Jurkat, Clone E6-1 (cell line): ENCODE results near the gene CREBL2.
A peak's percentile ranks its signal among the peaks of the same experiment; 100 is the strongest.

Experiments used
- DNase-seq: peaks from one replicate; pipeline ENCODE4 v3.0.0-alpha.2; 2011; ENCODE audit warnings: low read depth, low spot score
- H3K4me3 ChIP-seq: 2 replicates; pipeline ENCODE4 v1.5.1; 2011; ENCODE audit warnings: mild to moderate bottlenecking, low read length, control low read depth, moderate library complexity

Gene CREBL2

DNA sequence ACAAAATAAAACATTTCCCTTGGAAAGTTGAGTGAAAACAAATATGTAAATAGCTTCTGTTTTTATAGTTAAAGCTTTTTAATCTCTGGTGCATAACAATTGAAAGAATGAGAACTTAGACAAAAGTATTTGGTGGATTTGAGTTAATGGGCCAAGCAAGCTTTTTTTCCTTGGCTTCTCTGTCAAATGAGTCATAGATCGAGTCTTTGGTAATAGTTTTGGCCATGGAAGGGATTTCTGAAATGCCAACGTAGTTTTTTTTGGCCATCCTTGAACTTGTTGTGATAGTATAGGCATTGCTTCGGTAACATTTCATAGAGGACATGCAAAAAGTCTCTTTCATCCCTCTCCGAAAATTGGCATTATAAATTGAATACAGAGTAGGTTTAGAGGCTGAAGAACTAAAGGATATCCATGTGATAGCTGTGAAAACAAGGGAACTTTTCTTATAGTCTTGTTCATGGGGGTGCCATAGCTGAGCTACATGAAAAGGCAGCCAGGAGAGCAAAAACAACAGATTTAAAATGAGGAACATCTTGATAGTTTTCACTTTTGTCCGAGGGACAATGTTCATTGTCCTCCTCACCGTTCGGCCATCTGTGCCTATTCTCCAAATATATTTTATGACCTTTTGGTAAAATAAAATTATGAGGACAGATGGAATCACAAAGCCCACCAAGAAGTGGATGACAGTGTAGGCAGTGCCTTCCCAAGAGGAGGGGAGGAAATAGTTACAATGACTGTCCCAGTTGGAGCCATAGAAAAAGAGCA, 49.6 kb downstream of the CREBL2 start:
- no peak for DNase-seq
- H3K4me3 ChIP-seq = no peak overlapping the region

DNA sequence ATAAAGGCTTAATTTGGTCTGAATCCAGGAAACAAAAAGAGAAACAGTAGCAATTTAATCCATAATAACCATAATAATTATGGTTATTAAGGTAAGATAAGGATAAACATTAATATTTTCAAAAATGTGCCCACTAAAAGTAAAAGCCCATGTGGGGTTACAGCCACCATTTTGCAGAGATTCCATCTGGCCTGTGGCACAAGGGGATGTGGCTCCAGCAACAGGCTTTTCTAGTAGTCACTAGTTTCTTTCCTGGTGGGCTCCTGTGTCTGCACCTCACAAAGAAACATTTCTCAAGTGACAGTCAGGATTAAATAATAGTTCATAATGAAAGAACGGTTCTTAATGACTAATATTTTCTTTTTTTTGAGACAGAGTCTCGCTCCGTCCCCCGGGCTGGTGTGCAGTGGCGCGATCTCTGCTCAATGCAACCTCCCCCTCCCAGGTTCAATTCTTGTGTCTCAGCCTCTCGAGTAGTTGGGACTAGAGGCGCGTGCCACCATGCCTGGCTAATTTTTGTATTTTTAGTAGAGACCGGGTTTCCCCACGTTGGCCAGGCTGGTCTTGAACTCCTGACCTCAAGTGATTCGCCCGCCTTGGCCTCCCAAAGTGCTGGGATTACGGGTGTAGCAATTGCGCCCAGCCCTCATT, 52.1 kb downstream of the CREBL2 start:
- DNase-seq = no peak
- H3K4me3 ChIP-seq = no peak overlapping the region

DNA sequence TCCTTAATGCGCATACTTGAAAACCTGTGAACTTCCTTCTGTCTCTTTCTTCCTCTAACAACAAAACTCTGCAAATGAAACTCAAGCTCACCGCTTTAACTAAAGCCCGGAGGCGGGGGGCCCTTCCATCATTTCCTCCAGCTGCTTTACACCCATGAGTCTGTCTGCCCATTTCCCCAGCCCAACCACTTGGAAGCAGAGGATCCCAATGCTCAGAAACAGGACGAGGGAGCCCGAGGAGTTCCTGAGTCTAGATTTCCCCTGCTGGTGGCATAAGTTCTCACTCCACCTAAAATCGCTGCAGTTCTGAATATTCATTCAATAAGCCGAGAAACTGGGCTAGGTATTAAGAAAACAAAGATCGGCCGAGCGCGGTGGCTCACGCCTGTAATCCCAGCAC, 53.5 kb downstream of the CREBL2 start:
- no peak for DNase-seq
- H3K4me3 ChIP-seq = no peak overlapping the region

DNA sequence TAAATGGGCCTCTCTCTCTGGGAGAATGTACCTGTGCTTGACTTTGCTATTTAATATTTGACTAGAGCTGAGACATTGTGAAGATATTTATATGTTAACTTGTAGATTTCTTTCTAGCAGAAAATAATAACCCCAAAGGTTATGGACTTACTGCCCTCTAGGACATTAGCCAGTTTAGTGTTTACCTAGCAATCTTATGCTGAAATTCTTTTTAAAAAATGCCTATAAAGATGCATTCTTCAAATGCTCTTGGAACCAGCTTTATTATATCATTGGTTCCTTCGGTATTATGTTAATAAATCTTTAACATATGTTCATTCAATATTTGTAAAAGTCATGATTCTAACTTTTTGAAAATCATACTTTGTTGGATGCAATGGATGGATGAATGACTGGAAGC, 56.3 kb downstream of the CREBL2 start:
- DNase-seq = no peak
- no peak overlapping the region for H3K4me3 ChIP-seq

DNA sequence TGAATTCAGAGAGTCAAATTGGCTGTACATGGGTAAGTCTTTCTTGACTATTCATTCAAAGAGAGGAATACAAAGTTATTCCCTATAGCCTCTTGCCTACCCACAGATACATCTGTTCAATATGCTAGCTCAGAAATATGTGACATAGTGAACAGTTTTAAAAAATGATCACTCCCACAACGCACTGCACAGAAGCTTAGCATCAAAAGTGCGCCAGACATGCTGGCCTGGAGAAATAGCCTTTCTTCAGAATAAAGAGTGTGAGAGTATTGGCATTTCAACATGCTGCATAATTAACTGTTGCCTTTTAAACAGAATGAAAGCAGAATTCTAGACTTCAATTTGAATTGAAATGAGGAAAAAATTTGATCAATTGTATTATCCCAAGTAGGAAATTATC, 57.3 kb downstream of the CREBL2 start:
- no peak for DNase-seq
- no peak overlapping the region for H3K4me3 ChIP-seq

DNA sequence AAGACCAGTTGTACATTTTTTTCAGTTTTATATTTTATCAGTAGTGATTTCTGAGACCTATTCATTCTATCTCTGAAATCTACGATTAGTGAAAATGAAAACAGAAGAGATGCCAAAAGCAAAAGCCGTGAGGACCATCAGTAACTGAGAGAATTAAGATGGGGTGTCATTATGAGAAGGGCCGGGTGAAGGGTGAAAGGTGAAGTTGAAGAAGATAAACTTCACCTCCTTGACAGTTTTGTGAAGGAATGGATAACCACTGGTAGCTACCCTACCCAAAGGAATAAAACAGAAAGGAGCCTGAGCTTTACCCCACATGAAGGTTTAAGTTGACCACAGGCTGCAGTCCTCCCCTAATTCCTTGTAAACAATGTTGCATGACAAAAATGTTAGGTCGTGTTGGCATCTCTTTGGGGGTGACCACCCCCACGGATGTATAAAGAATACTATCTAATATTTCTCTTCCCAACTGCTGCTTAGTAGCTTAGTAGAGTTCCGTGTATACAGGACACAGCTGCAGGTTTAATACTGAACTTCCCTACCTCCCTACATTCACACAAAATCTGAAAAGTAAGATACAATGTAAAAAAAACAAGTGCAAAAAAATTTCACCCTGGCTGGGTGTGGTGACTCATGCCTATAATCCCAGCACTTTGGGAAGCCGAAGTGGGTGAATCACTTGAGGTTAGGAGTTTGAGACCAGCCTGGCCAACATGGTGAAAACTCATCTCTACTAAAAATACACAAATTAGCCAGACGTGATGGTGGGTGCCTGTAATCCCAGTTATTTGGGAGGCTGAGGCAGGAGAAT, 60.4 kb downstream of the CREBL2 start:
- DNase-seq = no peak

DNA sequence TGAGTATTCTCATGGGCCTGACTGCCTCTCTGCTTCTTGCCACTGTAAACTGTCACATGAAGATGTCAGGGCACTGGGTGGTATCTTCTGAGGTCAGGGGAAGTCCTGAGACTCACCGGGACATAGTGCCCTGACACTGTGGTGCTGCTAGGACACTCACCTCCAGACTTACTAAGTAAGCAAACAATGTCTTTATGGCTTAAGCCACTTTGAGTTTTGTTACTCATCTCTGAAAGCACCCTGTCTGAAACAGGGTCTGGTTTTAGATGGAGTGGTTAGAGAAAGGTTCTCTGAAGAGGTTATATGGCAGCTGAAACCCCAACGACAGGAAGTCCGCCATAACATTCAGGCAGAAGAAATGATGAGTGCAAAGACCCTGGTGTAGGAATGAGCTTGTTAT, 61.6 kb downstream of the CREBL2 start:
- DNase-seq = peak; percentile 23
- H3K4me3 ChIP-seq = no peak overlapping the region

More for the DNA sequence above, 60.4 kb downstream of the CREBL2 start:
- no peak overlapping the region for H3K4me3 ChIP-seq

DNA sequence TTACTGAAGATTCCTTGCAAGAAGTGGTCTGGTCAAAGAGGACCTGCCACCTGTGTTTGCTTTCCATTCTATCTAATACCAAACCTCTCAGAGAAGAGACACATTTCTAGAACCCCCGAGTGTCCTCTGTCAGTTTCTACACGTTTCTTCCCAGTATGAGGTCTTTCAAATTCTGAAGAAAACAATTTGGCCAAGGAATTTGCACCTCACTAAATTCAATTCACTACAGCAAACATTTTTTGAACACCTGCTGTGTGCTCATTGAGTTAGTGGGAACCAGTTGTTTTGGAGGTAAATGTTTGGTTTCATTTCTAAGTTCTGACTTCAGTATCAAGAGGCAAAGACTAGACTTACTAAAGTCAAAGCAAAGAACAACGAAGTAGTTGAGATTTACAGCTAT, 64.9 kb downstream of the CREBL2 start:
- no peak overlapping the region for H3K4me3 ChIP-seq
- DNase-seq = no peak

DNA sequence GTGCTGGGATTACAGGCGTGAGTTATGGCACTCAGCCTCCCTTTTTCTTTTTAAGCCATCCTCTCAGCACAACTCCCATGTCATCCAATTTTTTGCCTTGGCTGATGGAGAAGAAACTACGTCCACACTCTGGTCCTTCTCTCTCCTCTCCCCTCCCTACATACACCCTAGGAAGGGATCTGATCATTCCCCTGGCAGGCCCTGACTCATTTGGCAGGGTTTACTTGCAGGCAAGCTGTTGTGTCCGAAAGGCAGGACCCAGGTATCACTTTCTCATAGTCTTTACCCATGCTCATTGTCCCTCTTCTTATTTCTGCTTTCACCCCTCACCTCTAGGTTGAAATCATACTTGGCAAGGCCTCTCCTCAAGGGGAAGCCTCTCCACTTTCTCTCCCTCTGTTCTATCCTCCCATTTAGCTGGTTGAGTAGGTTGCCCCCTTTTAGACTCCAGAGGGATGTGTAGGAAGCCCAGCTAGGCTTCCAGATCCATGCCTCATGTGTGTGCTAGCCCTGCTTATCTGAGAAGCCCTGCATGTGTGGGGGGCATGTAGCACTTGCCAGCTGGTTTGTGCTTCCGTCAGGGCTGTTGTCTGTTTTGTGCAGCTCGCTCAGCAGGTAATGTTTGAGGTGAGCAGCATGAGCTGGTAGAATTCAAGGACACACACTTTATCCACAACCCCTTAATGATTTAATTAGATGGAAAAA, 69.5 kb downstream of the CREBL2 start:
- H3K4me3 ChIP-seq = no peak overlapping the region
- DNase-seq = no peak

DNA sequence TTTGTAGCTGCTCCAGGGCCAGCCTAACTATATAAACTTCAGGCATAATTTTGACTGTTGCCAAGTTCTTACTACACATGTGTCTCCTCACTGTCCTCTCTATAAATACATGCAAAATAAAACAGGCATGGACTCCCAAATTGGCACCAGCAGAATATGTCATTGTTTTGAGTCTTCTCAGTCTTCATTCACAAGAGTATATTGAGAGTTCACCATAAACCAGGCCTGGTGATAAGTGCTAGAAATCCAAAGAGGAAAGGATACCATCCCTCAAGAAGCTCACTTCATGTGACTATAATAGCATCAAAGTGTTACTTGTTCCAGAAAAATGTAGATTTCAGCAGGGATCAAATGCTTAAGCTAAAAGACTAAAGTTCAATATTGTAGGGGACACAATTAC, 70.6 kb downstream of the CREBL2 start:
- no peak overlapping the region for H3K4me3 ChIP-seq
- DNase-seq = no peak

DNA sequence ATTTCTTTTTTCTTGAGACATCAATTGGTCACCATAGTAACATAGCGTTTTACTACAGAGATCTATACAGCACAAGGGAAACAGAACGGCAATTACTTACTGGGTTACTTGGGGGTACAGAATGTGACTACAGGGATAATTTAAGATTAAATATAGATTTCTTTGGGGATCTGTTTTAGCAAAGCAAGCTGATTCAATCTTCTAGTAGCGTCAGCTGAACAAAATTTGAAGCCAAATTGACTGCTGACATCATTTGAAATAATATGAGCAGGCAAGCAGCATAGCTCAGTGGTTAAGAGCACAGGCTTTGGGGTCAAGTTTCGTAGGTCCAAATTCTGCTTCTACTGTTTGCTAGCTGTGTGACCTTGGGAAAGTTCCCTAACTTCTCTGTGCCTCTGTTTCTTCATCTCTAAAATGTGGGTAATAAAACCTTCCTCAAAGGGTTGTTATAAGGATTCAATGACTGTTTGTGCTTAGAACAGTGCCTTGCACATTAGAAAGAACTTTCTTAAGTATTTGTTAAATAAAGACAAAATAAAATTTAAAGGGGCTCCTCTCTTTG, 71.5 kb downstream of the CREBL2 start:
- DNase-seq = no peak
- H3K4me3 ChIP-seq = no peak overlapping the region

DNA sequence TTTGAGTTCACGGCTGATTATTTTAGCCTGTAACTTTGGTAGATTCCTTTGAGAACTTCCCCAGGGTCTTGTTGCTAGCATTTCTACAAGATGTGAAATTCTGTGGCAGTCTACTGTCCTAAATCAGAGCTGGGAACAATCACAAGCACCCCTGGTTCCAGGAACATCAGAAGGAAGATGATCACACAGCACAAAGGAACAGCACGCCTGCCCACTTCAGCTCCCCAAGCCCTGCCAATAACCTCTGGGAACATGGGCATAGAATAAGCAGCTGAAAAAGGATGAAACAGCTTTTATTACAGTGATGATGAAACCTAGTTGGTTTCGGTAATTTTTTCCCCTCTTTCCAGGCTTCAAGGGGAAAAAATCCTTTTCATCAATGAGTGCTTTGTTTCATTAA, 72.0 kb downstream of the CREBL2 start:
- H3K4me3 ChIP-seq = no peak overlapping the region
- DNase-seq = no peak

DNA sequence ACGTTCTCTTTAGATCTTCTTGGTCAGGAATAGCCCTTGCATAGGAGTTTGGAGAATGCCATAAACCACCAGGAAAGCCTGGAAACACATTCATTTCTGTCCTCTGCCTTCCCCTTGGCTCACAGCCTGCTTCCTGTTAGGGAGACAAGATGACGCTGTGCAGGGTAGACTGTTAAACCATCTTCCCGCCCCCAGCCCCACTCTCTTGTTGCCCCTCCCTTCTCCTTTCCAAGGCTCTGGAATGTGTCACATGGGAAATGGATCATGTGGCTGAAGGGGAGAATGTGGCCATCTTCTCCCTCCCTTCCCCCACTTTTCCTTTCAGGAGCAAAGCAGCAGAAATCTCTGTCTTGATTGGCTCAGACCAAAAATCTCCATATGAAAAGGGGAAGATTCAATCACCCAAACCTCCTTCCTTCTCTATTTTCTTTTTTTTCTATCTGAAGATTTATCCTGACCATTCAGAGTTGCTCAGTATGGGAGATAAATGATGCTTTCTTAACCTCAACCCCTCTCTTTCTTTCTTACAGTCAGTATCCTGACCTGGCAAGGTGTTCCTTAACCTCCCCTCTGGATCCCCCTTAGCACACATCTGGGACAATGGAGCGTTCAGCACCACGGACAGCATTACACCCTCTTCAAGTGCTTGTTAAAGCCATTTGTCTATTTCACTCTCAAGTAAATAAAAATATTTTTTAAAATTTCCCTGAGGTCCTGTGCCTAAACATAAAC, 72.9 kb downstream of the CREBL2 start:
- H3K4me3 ChIP-seq = no peak overlapping the region

DNA sequence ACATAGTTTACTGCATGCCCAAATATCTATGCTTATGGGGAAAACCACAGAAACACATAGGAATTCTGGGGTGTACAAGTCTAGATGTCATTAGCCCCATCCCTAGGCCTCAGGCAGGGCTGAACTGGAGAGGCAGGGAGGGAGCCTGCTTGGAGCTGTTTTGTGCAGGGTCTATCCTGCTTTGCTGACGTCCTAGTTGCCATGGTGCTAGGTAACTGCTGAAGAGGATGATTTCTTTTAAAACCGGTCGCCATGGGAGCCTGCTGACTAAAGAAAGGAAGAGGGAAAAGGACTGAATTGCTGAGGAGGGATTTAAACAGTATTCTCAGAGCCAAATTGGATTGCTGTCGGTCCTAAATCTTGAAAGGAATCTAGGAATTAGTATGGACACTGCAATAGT, 73.6 kb downstream of the CREBL2 start:
- DNase-seq = no peak
- H3K4me3 ChIP-seq = no peak overlapping the region

More for the DNA sequence above, 72.9 kb downstream of the CREBL2 start:
- peak; percentile 44 for DNase-seq

DNA sequence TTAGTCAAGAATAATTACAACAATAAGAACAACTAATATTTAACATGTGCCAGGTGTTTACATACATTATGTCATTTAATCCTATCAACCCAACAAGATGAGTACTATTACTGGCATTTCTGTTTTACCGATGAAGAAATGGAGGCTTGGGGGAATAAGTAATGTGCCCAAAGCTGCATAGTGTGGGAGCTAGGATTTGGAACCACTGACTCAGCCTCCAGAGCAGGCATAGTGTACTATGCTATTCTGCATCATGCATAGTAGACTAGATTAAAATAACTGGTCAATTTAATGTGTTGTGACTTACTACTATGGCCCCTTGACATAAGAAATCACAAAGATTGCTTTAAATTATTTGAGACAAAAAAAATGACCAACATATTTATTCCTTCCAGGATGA, 74.8 kb downstream of the CREBL2 start:
- H3K4me3 ChIP-seq = no peak overlapping the region
- DNase-seq = no peak

DNA sequence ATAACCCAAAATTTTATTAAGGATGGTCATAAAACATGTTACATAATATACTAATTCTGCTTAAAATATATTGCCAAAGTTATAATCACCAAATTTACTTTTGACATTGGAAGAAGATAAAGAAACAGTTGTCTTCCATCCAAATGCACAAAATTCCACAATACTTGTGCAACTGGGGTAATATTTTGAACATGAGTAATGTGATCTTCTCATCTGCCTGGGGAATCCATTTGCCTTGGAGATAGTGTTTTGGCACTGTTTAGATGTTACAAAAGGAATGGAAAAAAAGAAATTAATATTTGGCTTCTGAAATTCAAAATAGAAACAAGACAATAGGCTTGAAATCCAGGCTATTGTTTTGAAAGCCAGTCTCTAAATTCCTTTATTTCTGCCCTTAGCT, 75.2 kb downstream of the CREBL2 start:
- no peak for DNase-seq
- H3K4me3 ChIP-seq = no peak overlapping the region

DNA sequence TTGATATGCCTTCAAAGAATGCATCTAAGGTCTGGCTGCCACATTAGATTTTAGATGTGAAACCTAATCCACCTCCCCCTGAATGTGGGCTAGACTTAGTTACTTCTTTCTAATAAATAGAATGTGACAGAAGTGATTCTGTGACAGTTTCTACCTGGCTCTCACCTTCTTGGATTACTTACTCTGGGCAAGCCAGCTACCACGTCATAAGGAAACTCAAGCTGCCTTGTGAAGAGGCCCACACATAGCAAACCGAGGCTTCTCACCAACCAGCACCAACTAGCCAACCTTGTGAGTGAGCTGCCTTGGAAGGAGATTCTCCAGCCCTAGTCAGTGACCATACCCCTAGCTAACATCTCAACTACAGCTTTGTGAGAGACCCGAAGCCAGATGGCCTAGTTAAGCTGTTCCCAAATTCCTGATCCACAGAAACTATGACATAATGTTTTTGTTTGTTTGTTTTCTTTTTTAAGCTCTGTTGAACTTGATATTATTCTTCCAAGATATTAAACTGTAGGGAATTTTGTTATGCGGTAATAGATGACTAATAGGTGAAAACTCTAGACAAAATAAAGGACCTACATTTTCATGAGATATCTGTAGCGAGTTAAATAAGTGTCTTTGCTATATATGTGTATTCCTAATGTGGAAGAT, 78.1 kb downstream of the CREBL2 start:
- H3K4me3 ChIP-seq = no peak overlapping the region
- DNase-seq = no peak

DNA sequence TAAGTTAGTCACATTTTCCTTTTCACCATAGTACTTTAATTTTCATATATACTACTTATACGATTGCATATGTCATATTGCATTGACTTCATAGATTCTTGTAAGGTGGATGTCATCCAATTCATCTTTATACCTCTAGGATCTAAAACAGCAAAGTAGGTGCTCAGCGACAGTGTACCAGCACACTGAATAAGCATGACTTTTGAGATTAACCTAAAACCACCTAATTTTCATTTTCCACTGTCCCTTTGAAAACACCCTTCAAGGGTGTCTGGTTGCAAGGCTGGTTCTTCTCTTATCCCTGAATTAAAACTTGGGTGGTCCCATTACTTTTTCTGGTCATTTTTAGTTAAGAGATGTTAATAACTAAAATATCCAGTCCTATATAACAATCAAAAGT, 79.9 kb downstream of the CREBL2 start:
- DNase-seq = no peak
- H3K4me3 ChIP-seq = no peak overlapping the region
